Erythroblast (primary cell): ENCODE data around the gene PM20D2.

Source experiments
- GATA1 ChIP-seq: IDR thresholded peaks from 2 replicates; pipeline ENCODE4 v1.6.1; 2011; ENCODE audit warnings: low read depth, mild to moderate bottlenecking, control low read depth, low read length, moderate library complexity
- POLR2A ChIP-seq: IDR thresholded peaks from 2 replicates; pipeline ENCODE4 v1.6.1; 2011; ENCODE audit warnings: mild to moderate bottlenecking, low read length

- TF ChIP-seq POLR2A (no peak), GATA1 (no peak)
Observed at GRCh38 chr6:89138173-89138572, 7.7 kb upstream of the PM20D2 start.
